K562 (cell line): ENCODE measurements around the gene DTX4. TPM values are rescaled to one million over a fixed set of nuclear protein-coding genes. Genes with fewer than 3 reads are reported as not detected.

ENCODE experiments used
- ATAC-seq: fragments of 200-7000 bp; cut with Tn5 transposase; 3 replicates; pipeline ENCODE4 v1.9.1; 2020; ENCODE audit warnings: moderate library complexity
- BruUV-seq: library from RNA; stranded (reverse); fragments of 400-500 nt; replicated peaks from 2 replicates; lab custom pipeline; 2021; lab: Mats Ljungman, UMichigan
- CTCF ChIA-PET: fragments of 300-600 bp; formaldehyde crosslinking; extraction: SDS; loops from one replicate; lab custom pipeline; 2021; ENCODE audit warnings: low intra/inter-chr PET ratio; lab: Yijun Ruan, JAX
- POLR2A ChIA-PET: fragments of 300-600, 350-650 bp; sonication (Branson Sonifier 250); formaldehyde crosslinking; extraction: SDS; loops from one replicate; lab custom pipeline; 2021; ENCODE audit warnings: antibody characterized with exemption, inconsistent platforms; lab: Yijun Ruan, JAX
- DNase-seq, 4 experiments: peaks; one replicate each; pipeline versions ENCODE4 v3.0.0 to v3.0.0-alpha.2; 2011 to 2018; ENCODE audit warnings: low spot score in 3 of 4, mixed read lengths in 3 of 4; ENCODE audit errors: extremely low read depth in 1 of 4
- FAIRE-seq: peaks from 2 replicates; lab custom pipeline; 2011; peaks lifted over from hg19 to GRCh38; lab: Jason Lieb, UNC
- H2AFZ ChIP-seq: 2 replicates; pipeline ENCODE4 v1.6.0; 2011; ENCODE audit warnings: low read depth, low read length, control low read depth, inconsistent platforms
- H3K27ac ChIP-seq: fragments of 200-600 bp; 3 replicates; pipeline ENCODE4 v1.8.0; 2011; ENCODE audit warnings: low read depth, mild to moderate bottlenecking, control low read depth, inconsistent platforms, low read length, moderate library complexity, mixed read lengths; ENCODE audit errors: extremely low read depth
- H3K27me3 ChIP-seq, 2 experiments: fragments of 300-600 bp in 1 of 2; 2 replicates in 1 of 2; 3 replicates in 1 of 2; pipeline versions ENCODE4 v1.6.0 to v1.8.0; 2011; ENCODE audit warnings: inconsistent platforms in 2 of 2, low read length in 2 of 2, mild to moderate bottlenecking in 1 of 2, mixed read lengths in 1 of 2, moderate library complexity in 1 of 2; ENCODE audit not compliant: control insufficient read depth in 2 of 2, insufficient read depth in 2 of 2
- H3K36me3 ChIP-seq: fragments of 300-600 bp; 3 replicates; pipeline ENCODE4 v1.8.0; 2011; ENCODE audit warnings: mild to moderate bottlenecking, low read length, inconsistent platforms; ENCODE audit not compliant: control insufficient read depth, insufficient read depth
- H3K4me1 ChIP-seq, 2 experiments: fragments of 200-600 bp in 1 of 2; replicated peaks in 1 of 2; 2 replicates in 1 of 2; 3 replicates in 1 of 2; pipeline versions ENCODE4 v1.5.1 to v1.8.0; 2011; ENCODE audit warnings: inconsistent platforms in 2 of 2, low read length in 2 of 2, mild to moderate bottlenecking in 1 of 2, mixed read lengths in 1 of 2, moderate library complexity in 1 of 2; ENCODE audit not compliant: control insufficient read depth in 2 of 2, insufficient read depth in 2 of 2
- H3K4me2 ChIP-seq: 2 replicates; pipeline ENCODE4 v1.6.1; 2011; ENCODE audit warnings: low read length, control low read depth, inconsistent platforms, mixed read lengths; ENCODE audit not compliant: insufficient read depth
- H3K4me3 ChIP-seq: fragments of 200-600 bp; sonication (generic), shearing (Covaris generic); 2 replicates; pipeline ENCODE4 v1.5.1; 2016; ENCODE audit warnings: control low read depth, inconsistent platforms
- H3K79me2 ChIP-seq: fragments of 200-600 bp; 3 replicates; pipeline ENCODE4 v1.8.0; 2011; ENCODE audit warnings: low read length, inconsistent platforms; ENCODE audit not compliant: control insufficient read depth, insufficient read depth
- H3K9ac ChIP-seq, 2 experiments: 2 replicates each; pipeline versions ENCODE4 v1.6.0 to v1.6.1; 2011; ENCODE audit warnings: low read depth in 2 of 2, low read length in 2 of 2, control low read depth in 1 of 2, inconsistent platforms in 1 of 2, mild to moderate bottlenecking in 1 of 2, mixed read lengths in 1 of 2; ENCODE audit not compliant: insufficient read depth in 1 of 2
- H3K9me1 ChIP-seq: one replicate; pipeline ENCODE4 v1.6.0; 2011; ENCODE audit warnings: inconsistent platforms, mild to moderate bottlenecking, low read length, moderate library complexity; ENCODE audit not compliant: control insufficient read depth, insufficient read depth
- H3K9me3 ChIP-seq: replicated peaks from 2 replicates; pipeline ENCODE4 v1.5.1; 2011; ENCODE audit warnings: low read depth, low read length, inconsistent platforms; ENCODE audit not compliant: control insufficient read depth, insufficient read depth
- H4K20me1 ChIP-seq: replicated peaks from 2 replicates; pipeline ENCODE4 v1.6.1; 2011; ENCODE audit warnings: low read length, inconsistent platforms, mixed read lengths; ENCODE audit not compliant: control insufficient read depth, insufficient read depth
- BCL6 ChIP-seq: fragments of 250-450 bp; sonication (Bioruptor Pico); IDR thresholded peaks from 2 replicates; pipeline ENCODE4 v1.4.0; 2020
- HNRNPH1 ChIP-seq: fragments of 200-400 bp; formaldehyde crosslinking; optimal IDR thresholded peaks from 2 replicates; pipeline ENCODE3; 2017; ENCODE audit warnings: low read depth, mild to moderate bottlenecking, low read length, moderate library complexity
- JUN ChIP-seq, 2 experiments: sonication (generic) in 1 of 2; formaldehyde crosslinking in 1 of 2; IDR thresholded peaks; 2 replicates each; pipeline versions ENCODE4 v1.6.1 to v1.8.0; 2012 to 2022; ENCODE audit warnings: borderline replicate concordance in 2 of 2, mild to moderate bottlenecking in 2 of 2, improper control_type of control experiment in 1 of 2, low read depth in 1 of 2, low read length in 1 of 2, missing genetic modification reagents in 1 of 2
- KLF16 ChIP-seq: IDR thresholded peaks from 2 replicates; pipeline ENCODE4 v1.6.1; 2016; ENCODE audit warnings: antibody characterized with exemption
- MBD2 ChIP-seq: sonication (generic); IDR thresholded peaks from 2 replicates; pipeline ENCODE4 v1.6.1; 2016; ENCODE audit warnings: low read depth, borderline replicate concordance
- MYC ChIP-seq, 2 experiments: fragments of 250-450 bp in 1 of 2; sonication (Bioruptor Pico) in 1 of 2; IDR thresholded peaks; 2 replicates each; pipeline versions ENCODE4 v1.5.1 to v1.6.1; 2012 to 2021; ENCODE audit warnings: low read depth in 2 of 2, borderline replicate concordance in 1 of 2, improper control_type of control experiment in 1 of 2, low read length in 1 of 2, mild to moderate bottlenecking in 1 of 2, moderate library complexity in 1 of 2
- NCOA1 ChIP-seq: fragments of 450-650 bp; IDR thresholded peaks from 2 replicates; pipeline ENCODE4 v1.6.1; 2016; ENCODE audit warnings: low read depth
- POLR2AphosphoS5 ChIP-seq: IDR thresholded peaks from 2 replicates; pipeline ENCODE4 v1.6.1; 2011; ENCODE audit warnings: mild to moderate bottlenecking, low read depth, low read length, moderate library complexity; ENCODE audit not compliant: control insufficient read depth, insufficient read depth
- POLR2B ChIP-seq: fragments of 450-650 bp; IDR thresholded peaks from 2 replicates; pipeline ENCODE4 v1.6.1; 2018; ENCODE audit warnings: low read depth; ENCODE audit not compliant: partially characterized antibody
- ZBED1 ChIP-seq: IDR thresholded peaks from 2 replicates; pipeline ENCODE4 v1.6.1; 2014
- ZNF668 ChIP-seq: fragments of 250-450 bp; sonication (Bioruptor Pico); IDR thresholded peaks from 2 replicates; pipeline ENCODE4 v1.8.0; 2022; ENCODE audit warnings: mild to moderate bottlenecking, inconsistent platforms
- ZNF699 ChIP-seq: fragments of 250-450 bp; sonication (Bioruptor Pico); IDR thresholded peaks from 2 replicates; pipeline ENCODE4 v1.8.0; 2021; ENCODE audit warnings: mild to moderate bottlenecking, moderate library complexity; ENCODE audit not compliant: insufficient replicate concordance
- ZNF79 ChIP-seq: fragments of 250-450 bp; sonication (Bioruptor Pico); IDR thresholded peaks from 2 replicates; pipeline ENCODE4 v1.4.0; 2020; ENCODE audit warnings: low read depth, mild to moderate bottlenecking, moderate library complexity
- WGBS: fragments of 100-300 bp; shearing (Covaris generic); methylation state at CpG from one replicate; pipeline ENCODE4 v1.1.6; 2016; ENCODE audit warnings: low coverage, mixed read lengths; ENCODE audit not compliant: insufficient coverage; ENCODE audit errors: missing lambda C conversion rate; 5-methylcytosine and 5-hydroxymethylcytosine counted together
- in situ Hi-C: fragments of 300-500 bp; cut with MboI; formaldehyde crosslinking; loops from 4 replicates; pipeline ENCODE4 v1.15.0; 2018; ENCODE audit warnings: inconsistent platforms, mixed read lengths
- intact Hi-C: fragments of 100-400 bp; cut with micrococcal nuclease; formaldehyde crosslinking; loops from 2 replicates; pipeline ENCODE4 v1.14.2; 2022
- polyA plus RNA-seq, 8 experiments: library from polyadenylated mRNA; depleted of rRNA in 4 of 8; stranded (reverse) in 5 of 8; unstranded in 3 of 8; fragments of >200 nt; fragmentation: Nextera tagmentation in 2 of 8; fragmentation: Illumina TruSeq in 1 of 8; extraction: Ambion mirVana in 2 of 8; extraction: Trizol in 1 of 8; gene quantifications; 2 replicates each; pipeline versions ENCODE4 v1.2.1 to v1.2.3, GENCODE V29; 2011 to 2014; ENCODE audit warnings: inconsistent platforms in 1 of 8, missing spikeins in 1 of 8
- total RNA-seq, 7 experiments: library from RNA; depleted of rRNA in 6 of 7; stranded (reverse); fragments of >200 nt in 6 of 7; fragmentation: Illumina TruSeq in 2 of 7; extraction: Trizol in 2 of 7; gene quantifications; 2 replicates each; pipeline versions ENCODE4 v1.2.1 to v1.2.3, GENCODE V29; 2011 to 2021; ENCODE audit warnings: low replicate concordance in 1 of 7
- TF ChIP-seq, protein P1 (sequence below): fragments of 450-650 bp; formaldehyde crosslinking; IDR thresholded peaks from 2 replicates; pipeline ENCODE4 v1.4.0; 2020; ENCODE audit warnings: mild to moderate bottlenecking, mixed read lengths
- TF ChIP-seq, protein P2 (sequence below): sonication (generic); formaldehyde crosslinking; IDR thresholded peaks from 2 replicates; pipeline ENCODE4 v1.8.0; 2023; ENCODE audit warnings: missing genetic modification reagents, mild to moderate bottlenecking, borderline replicate concordance

DTX4 gene
- total and polyA plus RNA-seq, 9 of the 15 experiments (the other 6 are each of a cell fraction or from before 2014, with no cell fraction given), result 0.03 to 0.47 (median 0.04) TPM; not detected in 4

GRCh38 chr11:59247531-59248227 is 75.7 kb downstream of the DTX4 start:
- Histone ChIP-seq H3K27ac (no peak overlapping the region), H3K9me1 (no peaks in the 10 kb centered on the region), H3K36me3 (no peaks in the 10 kb centered on the region), H3K4me3 (no peak overlapping the region), H3K79me2 (no peaks in the 10 kb centered on the region), H3K27me3 (peaks cover 0 to 3% of the 10 kb centered on the region in 2 experiments; a peak in 2 of 5 replicates), H3K4me2 (no peak overlapping the region), H3K9ac (no peak overlapping the region), H3K4me1 (no peaks in the 10 kb centered on the region), H2AFZ (no peak overlapping the region), H3K9me3 (no peaks in the 10 kb centered on the region), H4K20me1 (no peaks in the 10 kb centered on the region)
- FAIRE-seq (no peak), DNase-seq (no peak), ATAC-seq (no peak)
- POLR2A ChIA-PET, result no interaction called here
- in situ Hi-C loops (no loop called here), intact Hi-C loops (no loop called here)
- CTCF ChIA-PET, result no interaction called here
- 0% methylated on average over 2 of the region's 2 CpGs for WGBS
- BruUV-seq, result no TSS peak
- TF ChIP-seq MBD2 (no peak), ZBED1 (no peak), POLR2B (no peak), HNRNPH1 (no peak), ZNF79 (no peak), JUN (IDR thresholded peaks at IDR 0.05; ENCODE audit: borderline replicate concordance, low read depth, low read length) (no peak), JUN (CRISPR knock-in tag; IDR thresholded peaks at IDR 0.05; ENCODE audit: borderline replicate concordance) (no peak), ZNF699 (CRISPR knock-in tag) (no peak), MYC (IDR thresholded peaks at IDR 0.05; ENCODE audit: low read depth, low read length) (no peak), MYC (CRISPR knock-in tag; IDR thresholded peaks at IDR 0.05; ENCODE audit: borderline replicate concordance, low read depth) (no peak), POLR2AphosphoS5 (no peak), KLF16 (no peak), ZNF668 (CRISPR knock-in tag) (no peak), NCOA1 (no peak), BCL6 (CRISPR knock-in tag) (no peak)
- TF ChIP-seq, protein P1, sequence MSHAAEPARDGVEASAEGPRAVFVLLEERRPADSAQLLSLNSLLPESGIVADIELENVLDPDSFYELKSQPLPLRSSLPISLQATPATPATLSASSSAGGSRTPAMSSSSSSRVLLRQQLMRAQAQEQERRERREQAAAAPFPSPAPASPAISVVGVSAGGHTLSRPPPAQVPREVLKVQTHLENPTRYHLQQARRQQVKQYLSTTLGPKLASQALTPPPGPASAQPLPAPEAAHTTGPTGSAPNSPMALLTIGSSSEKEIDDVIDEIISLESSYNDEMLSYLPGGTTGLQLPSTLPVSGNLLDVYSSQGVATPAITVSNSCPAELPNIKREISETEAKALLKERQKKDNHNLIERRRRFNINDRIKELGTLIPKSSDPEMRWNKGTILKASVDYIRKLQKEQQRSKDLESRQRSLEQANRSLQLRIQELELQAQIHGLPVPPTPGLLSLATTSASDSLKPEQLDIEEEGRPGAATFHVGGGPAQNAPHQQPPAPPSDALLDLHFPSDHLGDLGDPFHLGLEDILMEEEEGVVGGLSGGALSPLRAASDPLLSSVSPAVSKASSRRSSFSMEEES (CRISPR knock-in tag), result no peak
- TF ChIP-seq, protein P2, sequence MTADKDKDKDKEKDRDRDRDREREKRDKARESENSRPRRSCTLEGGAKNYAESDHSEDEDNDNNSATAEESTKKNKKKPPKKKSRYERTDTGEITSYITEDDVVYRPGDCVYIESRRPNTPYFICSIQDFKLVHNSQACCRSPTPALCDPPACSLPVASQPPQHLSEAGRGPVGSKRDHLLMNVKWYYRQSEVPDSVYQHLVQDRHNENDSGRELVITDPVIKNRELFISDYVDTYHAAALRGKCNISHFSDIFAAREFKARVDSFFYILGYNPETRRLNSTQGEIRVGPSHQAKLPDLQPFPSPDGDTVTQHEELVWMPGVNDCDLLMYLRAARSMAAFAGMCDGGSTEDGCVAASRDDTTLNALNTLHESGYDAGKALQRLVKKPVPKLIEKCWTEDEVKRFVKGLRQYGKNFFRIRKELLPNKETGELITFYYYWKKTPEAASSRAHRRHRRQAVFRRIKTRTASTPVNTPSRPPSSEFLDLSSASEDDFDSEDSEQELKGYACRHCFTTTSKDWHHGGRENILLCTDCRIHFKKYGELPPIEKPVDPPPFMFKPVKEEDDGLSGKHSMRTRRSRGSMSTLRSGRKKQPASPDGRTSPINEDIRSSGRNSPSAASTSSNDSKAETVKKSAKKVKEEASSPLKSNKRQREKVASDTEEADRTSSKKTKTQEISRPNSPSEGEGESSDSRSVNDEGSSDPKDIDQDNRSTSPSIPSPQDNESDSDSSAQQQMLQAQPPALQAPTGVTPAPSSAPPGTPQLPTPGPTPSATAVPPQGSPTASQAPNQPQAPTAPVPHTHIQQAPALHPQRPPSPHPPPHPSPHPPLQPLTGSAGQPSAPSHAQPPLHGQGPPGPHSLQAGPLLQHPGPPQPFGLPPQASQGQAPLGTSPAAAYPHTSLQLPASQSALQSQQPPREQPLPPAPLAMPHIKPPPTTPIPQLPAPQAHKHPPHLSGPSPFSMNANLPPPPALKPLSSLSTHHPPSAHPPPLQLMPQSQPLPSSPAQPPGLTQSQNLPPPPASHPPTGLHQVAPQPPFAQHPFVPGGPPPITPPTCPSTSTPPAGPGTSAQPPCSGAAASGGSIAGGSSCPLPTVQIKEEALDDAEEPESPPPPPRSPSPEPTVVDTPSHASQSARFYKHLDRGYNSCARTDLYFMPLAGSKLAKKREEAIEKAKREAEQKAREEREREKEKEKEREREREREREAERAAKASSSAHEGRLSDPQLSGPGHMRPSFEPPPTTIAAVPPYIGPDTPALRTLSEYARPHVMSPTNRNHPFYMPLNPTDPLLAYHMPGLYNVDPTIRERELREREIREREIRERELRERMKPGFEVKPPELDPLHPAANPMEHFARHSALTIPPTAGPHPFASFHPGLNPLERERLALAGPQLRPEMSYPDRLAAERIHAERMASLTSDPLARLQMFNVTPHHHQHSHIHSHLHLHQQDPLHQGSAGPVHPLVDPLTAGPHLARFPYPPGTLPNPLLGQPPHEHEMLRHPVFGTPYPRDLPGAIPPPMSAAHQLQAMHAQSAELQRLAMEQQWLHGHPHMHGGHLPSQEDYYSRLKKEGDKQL, result no peak
